ENCODE measurements around the gene BATF. TPM values are rescaled to one million over a fixed set of nuclear protein-coding genes. Genes with fewer than 3 reads are reported as not detected.

The BATF gene
- total RNA-seq, 1 donor from 2014 or later = 213 TPM

DNA sequence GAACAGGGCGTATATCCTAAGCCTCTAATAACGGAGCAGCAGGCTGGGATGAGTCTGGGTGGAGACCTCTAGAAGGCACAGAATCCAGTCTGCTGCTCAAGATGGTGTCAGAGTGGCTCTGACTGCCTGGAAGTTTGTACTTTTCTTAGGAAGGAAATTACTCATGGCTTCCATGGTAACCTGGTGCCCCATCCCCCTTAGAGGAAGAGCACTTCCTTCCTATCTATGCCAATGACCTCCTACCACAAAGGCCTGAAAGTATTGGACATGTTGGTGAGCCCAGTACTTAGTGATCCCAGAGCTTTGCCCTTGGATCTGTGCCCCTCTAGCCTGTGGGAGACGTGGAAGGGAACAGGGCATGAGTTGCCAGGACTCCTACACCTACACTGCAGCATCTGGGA is 1.5 kb downstream of the BATF start:
- intact Hi-C loops (cut with micrococcal nuclease) = loop anchor here (1.0 kb wide), 1 partner anchor 11 kb away; no protein-coding TSS in a partner anchor
- H3K27ac Mint-ChIP-seq = peak overlapping the region; percentile 95
- peak overlapping the region; percentile 96 for H3K4me3 Mint-ChIP-seq
- no peaks in the 10 kb centered on the region for H3K27me3 Mint-ChIP-seq (ENCODE audit: insufficient read depth)
- peaks cover 84% of the 10 kb centered on the region for H3K4me1 Mint-ChIP-seq (ENCODE audit: low read depth)
- peaks cover 63% of the 10 kb centered on the region for H3K36me3 Mint-ChIP-seq (ENCODE audit: low read depth)
- H3K9me3 Mint-ChIP-seq = no peaks in the 10 kb centered on the region
- no peak for DNase-seq (ENCODE audit: low spot score)

DNA sequence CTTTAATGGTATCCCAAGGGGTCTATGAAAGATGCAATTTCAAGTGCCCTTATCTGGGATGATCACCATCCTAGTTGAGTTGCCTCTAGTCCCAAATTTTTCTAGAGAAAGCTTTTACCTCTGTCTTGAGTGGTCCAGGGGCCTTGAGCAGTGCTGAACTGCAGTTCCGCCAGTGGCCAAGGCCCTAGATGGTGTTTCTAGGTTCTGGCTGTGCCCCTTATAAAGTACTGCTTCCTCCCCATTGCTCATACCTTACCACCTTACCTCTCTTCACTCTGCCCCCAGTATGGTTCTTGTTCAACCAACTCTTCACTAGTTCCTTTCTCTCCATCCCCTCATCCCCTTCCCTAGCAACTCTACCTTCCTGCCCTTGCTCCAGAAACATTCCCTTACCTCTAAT is 3.7 kb downstream of the BATF start:
- Mint-ChIP-seq H3K4me3 (peak overlapping the region; percentile 96), H3K4me1 (ENCODE audit: low read depth) (peaks cover 73% of the 10 kb centered on the region), H3K27ac (peak overlapping the region; percentile 46), H3K36me3 (ENCODE audit: low read depth) (peaks cover 75% of the 10 kb centered on the region), H3K27me3 (ENCODE audit: insufficient read depth) (no peaks in the 10 kb centered on the region), H3K9me3 (no peaks in the 10 kb centered on the region)
- DNase-seq (ENCODE audit: low spot score) = no peak
- intact Hi-C loops (cut with micrococcal nuclease) = no loop called here

DNA sequence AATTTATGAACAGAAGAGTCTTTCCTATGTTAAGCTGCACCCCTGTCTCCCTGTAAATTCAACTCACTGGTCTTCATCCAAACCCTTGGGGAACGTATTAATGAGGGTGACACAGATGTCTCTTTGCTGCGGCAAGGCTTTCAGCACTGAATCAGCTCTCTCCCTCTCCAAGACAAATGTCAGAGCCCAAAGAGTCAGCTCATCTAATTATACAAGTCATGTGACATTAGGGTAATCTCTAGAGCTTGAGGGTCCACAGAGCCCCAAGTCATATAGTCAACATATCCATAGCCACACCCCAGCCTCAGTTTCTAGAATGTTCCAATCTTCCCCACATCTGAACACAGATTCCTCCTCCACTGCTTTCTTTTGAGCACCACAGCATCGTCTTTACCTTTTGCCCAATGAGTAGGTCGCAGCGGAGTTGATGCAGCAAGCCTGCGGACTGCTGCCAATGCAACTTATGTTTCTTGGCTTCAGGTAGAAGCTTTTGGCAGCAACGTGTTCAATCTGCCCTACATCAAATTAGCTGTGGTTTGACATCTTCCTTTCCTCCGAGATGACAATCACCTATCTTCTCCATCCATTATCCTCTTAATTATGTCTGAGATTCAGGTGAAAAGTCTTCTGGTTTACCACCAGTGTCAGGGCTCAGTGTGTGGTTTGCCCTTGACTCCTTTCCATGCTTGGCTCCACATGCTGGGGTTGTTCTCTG is 5.3 kb downstream of the BATF start:
- intact Hi-C loops (cut with micrococcal nuclease) = no loop called here
- Mint-ChIP-seq H3K27ac (peak overlapping the region; percentile 6), H3K4me1 (ENCODE audit: low read depth) (peaks cover 76% of the 10 kb centered on the region), H3K4me3 (peak overlapping the region; percentile 75), H3K27me3 (ENCODE audit: insufficient read depth) (no peaks in the 10 kb centered on the region), H3K9me3 (no peaks in the 10 kb centered on the region), H3K36me3 (ENCODE audit: low read depth) (peaks cover 86% of the 10 kb centered on the region)
- no peak for DNase-seq (ENCODE audit: low spot score)

DNA sequence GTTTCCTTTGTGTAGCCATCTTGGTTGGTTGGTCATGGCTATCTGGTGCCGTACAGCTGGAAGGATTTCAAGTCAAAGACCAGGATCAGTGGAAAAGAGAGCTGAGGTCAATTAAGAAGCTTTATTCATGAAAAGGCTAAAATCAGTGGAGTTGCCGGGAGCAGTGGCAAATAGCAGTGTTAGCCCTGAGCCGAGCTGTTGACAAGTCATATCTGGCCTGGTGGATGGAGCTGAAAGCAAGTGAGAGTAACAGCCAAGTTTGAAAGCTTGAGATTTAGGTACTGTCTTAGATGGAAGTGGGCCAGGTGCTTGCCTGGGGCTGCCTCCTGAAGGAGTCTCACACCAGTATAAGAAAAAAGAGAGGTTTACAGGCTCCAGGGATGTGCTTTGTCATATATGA is 9.0 kb downstream of the BATF start:
- Mint-ChIP-seq H3K27ac (peak overlapping the region; percentile 28), H3K27me3 (ENCODE audit: insufficient read depth) (no peaks in the 10 kb centered on the region), H3K4me1 (ENCODE audit: low read depth) (peaks cover 83% of the 10 kb centered on the region), H3K4me3 (peak overlapping the region; percentile 32), H3K36me3 (ENCODE audit: low read depth) (peaks cover 73% of the 10 kb centered on the region), H3K9me3 (no peaks in the 10 kb centered on the region)
- no peak for DNase-seq (ENCODE audit: low spot score)
- intact Hi-C loops (cut with micrococcal nuclease) = no loop called here

DNA sequence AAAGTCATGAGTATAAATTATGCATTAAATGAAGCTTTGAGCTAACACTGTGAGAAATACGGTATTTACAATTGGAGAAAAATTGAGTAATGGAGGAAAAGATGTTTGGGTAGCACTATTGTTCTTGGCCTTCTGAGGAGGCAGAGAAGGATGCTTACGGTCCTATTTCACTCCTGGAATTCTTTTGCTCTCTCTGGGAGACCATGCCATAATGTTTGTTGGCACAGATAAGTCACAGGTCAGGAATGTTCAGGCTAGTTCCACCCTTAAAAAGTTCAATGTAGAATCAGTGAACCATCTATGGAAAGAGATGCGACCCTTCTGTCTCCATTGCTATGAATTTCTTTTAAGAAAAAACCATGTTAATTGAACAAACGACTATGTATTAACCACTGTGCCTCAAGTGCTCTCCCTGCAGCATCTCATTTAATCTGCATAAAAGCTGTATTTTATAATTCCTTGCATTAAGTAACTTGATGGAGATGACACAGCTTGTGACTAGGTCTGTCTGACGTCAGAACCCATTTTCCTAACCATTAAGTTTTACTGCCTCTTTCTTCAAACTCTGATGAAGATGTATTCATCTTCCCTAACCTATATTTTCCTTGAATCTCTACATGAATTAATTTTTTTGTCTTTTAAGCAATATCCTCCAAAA is 9.5 kb downstream of the BATF start:
- Mint-ChIP-seq H3K36me3 (ENCODE audit: low read depth) (peaks cover 70% of the 10 kb centered on the region), H3K4me3 (peak overlapping the region; percentile 35), H3K9me3 (no peaks in the 10 kb centered on the region), H3K27me3 (ENCODE audit: insufficient read depth) (no peaks in the 10 kb centered on the region), H3K27ac (peak overlapping the region; percentile 28), H3K4me1 (ENCODE audit: low read depth) (peaks cover 79% of the 10 kb centered on the region)
- intact Hi-C loops (cut with micrococcal nuclease) = no loop called here
- DNase-seq (ENCODE audit: low spot score) = no peak

DNA sequence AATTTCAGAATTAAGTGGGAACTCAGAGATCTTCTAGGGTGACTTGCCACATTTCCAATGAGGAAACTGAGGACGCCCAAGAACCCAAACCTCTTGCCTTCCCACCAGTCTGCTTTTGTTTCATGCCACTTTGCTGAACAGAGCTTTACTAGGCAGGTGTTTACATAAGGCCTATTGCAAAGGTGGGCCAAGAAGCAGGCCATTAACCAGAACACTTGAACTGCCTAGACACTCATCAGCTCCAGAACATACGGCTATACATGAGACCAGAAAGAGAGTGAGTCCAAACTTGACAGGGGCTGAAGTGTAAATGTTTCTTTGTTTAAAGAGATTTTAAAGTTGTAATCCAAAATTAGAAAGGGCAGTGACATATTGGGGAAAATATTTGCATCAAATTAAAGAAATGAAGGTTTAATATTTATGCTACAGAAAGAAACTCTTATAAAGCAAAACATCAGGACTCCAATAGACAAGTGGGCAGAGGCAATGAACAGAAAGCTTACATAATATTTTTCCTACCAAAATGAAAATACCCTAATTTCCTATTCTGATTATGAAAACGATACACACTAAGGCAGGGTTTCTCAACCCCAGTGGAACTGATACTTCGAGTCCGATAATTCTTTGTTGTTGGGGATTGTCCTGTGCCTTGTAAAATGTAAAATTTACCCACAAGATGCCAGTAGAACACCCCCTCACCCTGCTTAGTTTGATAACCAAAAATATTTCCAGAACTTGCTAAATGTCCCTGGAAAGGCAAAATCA is 11.7 kb downstream of the BATF start:
- Mint-ChIP-seq H3K4me1 (ENCODE audit: low read depth) (peaks cover 73% of the 10 kb centered on the region), H3K27me3 (ENCODE audit: insufficient read depth) (no peaks in the 10 kb centered on the region), H3K4me3 (peak overlapping the region; percentile 21), H3K36me3 (ENCODE audit: low read depth) (peaks cover 63% of the 10 kb centered on the region), H3K9me3 (no peaks in the 10 kb centered on the region), H3K27ac (peak overlapping the region; percentile 62)
- DNase-seq (ENCODE audit: low spot score) = no peak
- intact Hi-C loops (cut with micrococcal nuclease) = loop anchor here (1.0 kb wide), 1 partner anchor 10 kb away; no protein-coding TSS in a partner anchor

DNA sequence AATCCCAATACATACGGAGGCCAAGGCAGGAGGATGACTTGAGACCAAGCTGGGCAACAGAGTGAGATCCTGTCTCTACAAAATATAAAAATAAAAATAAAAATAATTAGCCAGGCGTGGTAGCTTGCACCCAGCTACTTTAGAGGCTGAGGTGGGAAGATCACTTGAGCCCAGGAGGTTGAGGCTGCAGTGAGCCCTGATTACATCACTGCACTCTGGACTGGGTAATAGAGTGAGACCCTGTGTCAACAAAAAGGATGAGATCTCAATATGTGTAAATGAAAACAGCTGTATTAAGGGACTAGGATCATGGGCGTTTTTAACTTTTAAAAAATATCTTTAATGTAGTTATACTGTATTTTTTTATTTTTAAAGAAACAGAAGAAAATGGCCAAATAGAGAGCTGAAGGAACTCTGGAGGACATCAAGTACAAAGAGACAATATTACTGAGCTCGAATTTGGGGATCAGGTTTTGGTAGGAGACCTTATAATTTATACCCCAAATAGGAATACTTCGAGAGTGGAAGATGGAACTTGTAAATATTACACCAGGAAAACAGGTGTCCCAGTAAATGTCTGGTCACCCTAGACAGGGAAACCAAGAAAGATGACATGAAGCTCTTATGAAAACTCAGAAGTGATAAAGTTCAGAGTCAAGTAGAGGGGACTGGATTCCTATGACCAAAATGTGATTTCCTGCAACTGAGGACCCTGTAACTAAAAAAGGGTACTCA is 13.1 kb downstream of the BATF start:
- Mint-ChIP-seq H3K4me3 (no peak overlapping the region), H3K27me3 (ENCODE audit: insufficient read depth) (no peaks in the 10 kb centered on the region), H3K27ac (peak overlapping the region; percentile 59), H3K36me3 (ENCODE audit: low read depth) (peaks cover 65% of the 10 kb centered on the region), H3K9me3 (no peaks in the 10 kb centered on the region), H3K4me1 (ENCODE audit: low read depth) (peaks cover 83% of the 10 kb centered on the region)
- intact Hi-C loops (cut with micrococcal nuclease) = no loop called here
- DNase-seq (ENCODE audit: low spot score) = no peak

DNA sequence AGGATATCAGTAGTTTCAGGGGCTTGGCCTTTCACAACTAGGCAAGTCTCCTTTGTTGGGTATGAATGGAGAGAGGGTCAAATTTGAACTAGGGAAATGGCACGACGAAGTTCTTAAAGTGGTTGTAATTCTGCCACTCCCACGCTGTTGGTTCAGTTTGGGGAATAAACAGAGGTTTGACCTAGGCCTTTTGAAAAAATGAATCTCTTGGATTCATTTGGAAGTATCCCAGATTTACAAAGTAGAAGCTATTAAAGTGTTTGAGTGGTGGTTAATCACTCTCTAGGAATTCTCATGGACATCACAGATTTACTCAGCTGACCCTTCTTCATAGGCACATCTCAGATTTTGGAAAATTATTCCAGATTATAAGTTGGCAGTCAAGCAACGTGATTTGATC is 14.8 kb downstream of the BATF start:
- Mint-ChIP-seq H3K27ac (peak overlapping the region; percentile 23), H3K4me3 (no peak overlapping the region), H3K36me3 (ENCODE audit: low read depth) (peaks cover 66% of the 10 kb centered on the region), H3K27me3 (ENCODE audit: insufficient read depth) (no peaks in the 10 kb centered on the region), H3K9me3 (no peaks in the 10 kb centered on the region), H3K4me1 (ENCODE audit: low read depth) (peaks cover 88% of the 10 kb centered on the region)
- no peak for DNase-seq (ENCODE audit: low spot score)
- intact Hi-C loops (cut with micrococcal nuclease) = no loop called here

DNA sequence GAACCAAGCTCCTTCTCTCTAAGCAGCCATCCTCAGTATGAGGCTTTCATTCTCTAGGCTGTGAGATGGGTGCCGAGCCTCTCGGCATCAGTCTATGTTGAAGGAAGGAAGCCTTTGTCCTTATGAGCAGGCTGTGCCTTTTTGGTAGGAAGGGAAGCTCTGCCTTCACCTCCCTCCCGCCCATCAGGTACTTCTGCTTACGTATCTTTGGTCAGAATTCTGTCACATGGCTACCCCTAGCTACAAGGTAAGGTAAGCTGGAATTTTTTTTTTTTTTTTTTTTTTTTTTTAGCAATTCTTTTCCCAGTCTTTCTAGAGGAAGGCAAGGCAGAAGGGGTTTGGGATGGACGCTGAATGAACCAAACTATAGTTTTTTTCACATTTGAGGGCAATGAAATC is 16.9 kb downstream of the BATF start:
- no peaks in the 10 kb centered on the region for H3K27me3 Mint-ChIP-seq (ENCODE audit: insufficient read depth)
- DNase-seq (ENCODE audit: low spot score) = no peak
- H3K9me3 Mint-ChIP-seq = no peaks in the 10 kb centered on the region
- H3K27ac Mint-ChIP-seq = peak overlapping the region; percentile 89
- peaks cover 85% of the 10 kb centered on the region for H3K4me1 Mint-ChIP-seq (ENCODE audit: low read depth)
- H3K4me3 Mint-ChIP-seq = peak overlapping the region; percentile 75
- intact Hi-C loops (cut with micrococcal nuclease) = no loop called here
- H3K36me3 Mint-ChIP-seq (ENCODE audit: low read depth) = peaks cover 53% of the 10 kb centered on the region

DNA sequence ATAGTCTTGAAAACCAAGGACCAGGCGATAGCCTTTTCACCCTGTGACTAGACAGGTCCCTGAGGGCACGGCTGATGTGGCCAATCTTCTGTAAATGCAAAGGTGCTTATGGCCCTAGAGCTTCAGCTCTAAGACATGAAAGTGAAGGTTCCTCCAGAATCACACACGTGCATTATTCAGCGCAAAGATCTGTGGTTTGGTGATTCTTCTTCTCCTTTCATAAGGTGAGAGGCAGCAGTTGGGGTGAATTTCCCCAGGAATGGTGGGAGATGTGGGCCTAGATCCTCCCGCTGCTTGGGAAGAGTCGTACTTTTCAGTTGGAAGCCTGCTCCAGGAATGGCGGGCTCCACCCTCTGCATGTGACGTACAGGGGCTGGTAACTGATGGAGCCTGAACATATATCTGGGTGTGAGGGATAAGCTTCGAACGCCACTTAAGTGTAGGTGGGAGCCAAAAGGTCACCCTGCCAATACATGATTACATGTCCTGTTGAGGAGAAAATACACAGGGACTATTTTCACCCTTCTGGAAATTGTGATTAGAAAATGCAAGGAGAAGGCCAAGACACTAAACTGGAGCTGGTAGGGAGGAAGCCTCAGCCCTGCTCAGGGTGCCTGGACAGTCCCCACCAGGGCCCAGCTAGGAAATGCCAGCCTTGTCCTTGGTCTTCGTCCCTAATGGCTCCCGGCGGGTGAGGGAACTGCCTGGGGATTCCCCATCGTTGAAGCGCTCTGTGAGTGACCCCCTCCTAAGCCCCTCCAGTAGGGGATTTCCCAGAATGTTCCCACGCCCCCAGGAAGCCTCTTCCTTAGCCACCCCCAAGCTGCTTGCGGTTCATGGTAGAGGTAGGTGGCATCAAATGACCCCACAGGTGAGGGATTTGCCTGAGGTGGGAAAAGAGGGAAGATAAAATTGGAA is 17.6 kb downstream of the BATF start:
- no peak for DNase-seq (ENCODE audit: low spot score)
- H3K27me3 Mint-ChIP-seq (ENCODE audit: insufficient read depth) = no peaks in the 10 kb centered on the region
- intact Hi-C loops (cut with micrococcal nuclease) = loop anchor here (5.0 kb wide), 2 partner anchors 413 to 538 kb away; partner anchors contain the start of genes EIF2B2 and NEK9
- H3K4me1 Mint-ChIP-seq (ENCODE audit: low read depth) = peaks cover 80% of the 10 kb centered on the region
- peak overlapping the region; percentile 89 for H3K27ac Mint-ChIP-seq
- peak overlapping the region; percentile 75 for H3K4me3 Mint-ChIP-seq
- peaks cover 52% of the 10 kb centered on the region for H3K36me3 Mint-ChIP-seq (ENCODE audit: low read depth)
- no peaks in the 10 kb centered on the region for H3K9me3 Mint-ChIP-seq

DNA sequence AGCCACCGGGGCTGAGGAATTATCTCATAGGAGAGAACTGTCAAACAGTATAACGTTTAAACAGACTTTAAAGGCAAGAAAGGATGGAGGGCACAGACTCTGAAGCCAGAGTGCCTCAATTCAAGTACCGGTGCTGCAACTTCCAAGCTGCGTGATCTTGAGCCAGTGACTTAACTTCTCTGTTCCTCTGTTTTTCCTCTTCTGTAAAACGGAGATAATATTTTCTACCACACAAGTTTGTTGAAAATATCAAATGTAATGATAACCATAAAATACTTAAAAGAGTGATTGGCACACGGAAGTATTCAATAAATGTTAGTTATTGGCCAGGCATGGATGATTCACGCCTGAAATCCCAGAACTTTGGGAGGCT is 18.2 kb downstream of the BATF start:
- H3K36me3 Mint-ChIP-seq (ENCODE audit: low read depth) = peaks cover 48% of the 10 kb centered on the region
- peaks cover 76% of the 10 kb centered on the region for H3K4me1 Mint-ChIP-seq (ENCODE audit: low read depth)
- DNase-seq (ENCODE audit: low spot score) = no peak
- peak overlapping the region; percentile 89 for H3K27ac Mint-ChIP-seq
- intact Hi-C loops (cut with micrococcal nuclease) = loop anchor here (5.0 kb wide), 2 partner anchors 413 to 538 kb away; partner anchors contain the start of genes EIF2B2 and NEK9
- H3K9me3 Mint-ChIP-seq = no peaks in the 10 kb centered on the region
- no peaks in the 10 kb centered on the region for H3K27me3 Mint-ChIP-seq (ENCODE audit: insufficient read depth)
- H3K4me3 Mint-ChIP-seq = peak overlapping the region; percentile 75

Measured in activated T-helper 1 cell treated with anti-CD3 and anti-CD28 coated beads, Interleukin-12 subunit alpha, Interleukin-12 subunit beta, Interleukin-2, Interleukin-4 antibody, amounts not matched to agents 30 ng/mL and 10 ng/mL and 1 ng/mL, durations not matched to agents 14 hours and 24 hours and 36 hours (primary cell).